B cell (primary cell): ENCODE results near the gene GNAI3. TPM values are rescaled to one million over a fixed set of nuclear protein-coding genes. Genes with fewer than 3 reads are reported as not detected.

ENCODE experiments used
- ATAC-seq: fragments of 200-7000 bp; cut with Tn5 transposase; one replicate; pipeline ENCODE4 v1.10.0; 2021; ENCODE audit warnings: low read depth, mild to moderate bottlenecking, moderate number of reproducible peaks, moderate library complexity
- CTCF ChIA-PET: fragments of 350-600 bp; sonication (Branson Sonifier 250); formaldehyde crosslinking; loops from one replicate; lab custom pipeline; 2021; ENCODE audit warnings: antibody characterized with exemption, inconsistent platforms; lab: Charles Lee
- POLR2A ChIA-PET: fragments of 350-600 bp; sonication (Branson Sonifier 250); formaldehyde crosslinking; loops from one replicate; lab custom pipeline; 2021; ENCODE audit warnings: antibody characterized with exemption; lab: Charles Lee
- DNase-seq: peaks from one replicate; pipeline ENCODE4 v3.0.0; 2013
- H2AFZ ChIP-seq: 2 replicates; pipeline ENCODE4 v1.6.1; 2012; ENCODE audit warnings: mild to moderate bottlenecking, low read depth, low read length; ENCODE audit not compliant: insufficient read depth, poor library complexity, severe bottlenecking
- H3K27ac ChIP-seq, 2 donors: 1 replicate in 1 of 2; 2 replicates in 1 of 2; pipeline ENCODE4 v1.5.1; 2012 to 2013; ENCODE audit warnings: low read length in 2 of 2, mild to moderate bottlenecking in 2 of 2, moderate library complexity in 1 of 2
- H3K27me3 ChIP-seq, 4 experiments: fragments of 200-600 bp in 1 of 4; sonication (generic) in 1 of 4; replicated peaks in 1 of 4; 1 replicate in 2 of 4; 2 replicates in 2 of 4; pipeline versions ENCODE4 v1.6.1 to v1.7.0; 2013 to 2016; ENCODE audit warnings: low read length in 3 of 4, mild to moderate bottlenecking in 2 of 4, mixed read lengths in 1 of 4, moderate library complexity in 1 of 4; ENCODE audit not compliant: insufficient read depth in 4 of 4, control insufficient read depth in 3 of 4; ENCODE audit errors: control extremely low read depth in 1 of 4
- H3K36me3 ChIP-seq, 2 experiments: replicated peaks in 1 of 2; 1 replicate in 1 of 2; 2 replicates in 1 of 2; pipeline versions ENCODE4 v1.6.1 to v1.7.1; 2013; ENCODE audit warnings: low read length in 1 of 2; ENCODE audit not compliant: insufficient read depth in 2 of 2, control insufficient read depth in 1 of 2; ENCODE audit errors: control extremely low read depth in 1 of 2, extremely low read depth in 1 of 2
- H3K4me1 ChIP-seq, 2 donors: fragments of 200-600 bp in 1 of 2; sonication (generic) in 1 of 2; 1 replicate in 1 of 2; 2 replicates in 1 of 2; pipeline versions ENCODE4 v1.5.1 to v1.6.1; 2013 to 2017; ENCODE audit warnings: low read length in 2 of 2; ENCODE audit not compliant: control insufficient read depth in 2 of 2, insufficient read depth in 2 of 2
- H3K4me2 ChIP-seq: replicated peaks from 2 replicates; pipeline ENCODE3; 2012; ENCODE audit warnings: mild to moderate bottlenecking, low read depth, low read length; ENCODE audit not compliant: poor library complexity, severe bottlenecking
- H3K4me3 ChIP-seq, 5 experiments: fragments of 200-600 bp in 1 of 5; sonication (generic) in 1 of 5; 1 replicate in 3 of 5; 2 replicates in 2 of 5; pipeline versions ENCODE4 v1.5.1 to v1.7.0; 2011 to 2016; ENCODE audit warnings: low read length in 4 of 5, mild to moderate bottlenecking in 4 of 5, low read depth in 2 of 5, control low read depth in 1 of 5, moderate library complexity in 1 of 5; ENCODE audit not compliant: insufficient read depth in 1 of 5; ENCODE audit errors: control extremely low read depth in 1 of 5, extremely low read depth in 1 of 5
- H3K79me2 ChIP-seq: fragments of 200-600 bp; sonication (generic); one replicate; pipeline ENCODE4 v1.6.0; 2016; ENCODE audit warnings: low read length; ENCODE audit not compliant: control insufficient read depth, insufficient read depth
- H3K9ac ChIP-seq: fragments of 200-600 bp; sonication (generic); 2 replicates; pipeline ENCODE4 v1.6.1; 2017; ENCODE audit warnings: mild to moderate bottlenecking, low read length, moderate library complexity
- H3K9me3 ChIP-seq, 3 donors: one replicate each; pipeline versions ENCODE4 v1.6.1 to v1.7.1; 2013; ENCODE audit warnings: low read length in 2 of 3; ENCODE audit not compliant: control insufficient read depth in 2 of 3, insufficient read depth in 1 of 3; ENCODE audit errors: control extremely low read depth in 1 of 3
- H4K20me1 ChIP-seq: 2 replicates; pipeline ENCODE4 v1.6.0; 2012; ENCODE audit warnings: mild to moderate bottlenecking, low read length; ENCODE audit not compliant: insufficient read depth, control insufficient read depth, poor library complexity, severe bottlenecking
- H3K27ac Mint-ChIP-seq: one replicate; pipeline ENCODE4 v1.8.0; 2021; ENCODE audit warnings: mixed read lengths
- H3K27me3 Mint-ChIP-seq: one replicate; pipeline ENCODE4 v1.8.0; 2021; ENCODE audit warnings: mixed read lengths
- H3K4me1 Mint-ChIP-seq: one replicate; pipeline ENCODE4 v1.8.0; 2021; ENCODE audit warnings: mixed read lengths
- H3K4me3 Mint-ChIP-seq: one replicate; pipeline ENCODE4 v1.8.0; 2021; ENCODE audit warnings: mixed read lengths
- H3K9me3 Mint-ChIP-seq: one replicate; pipeline ENCODE4 v1.8.0; 2022; ENCODE audit warnings: mixed read lengths; ENCODE audit not compliant: insufficient read depth
- EZH2 ChIP-seq: IDR thresholded peaks from 2 replicates; pipeline ENCODE4 v1.6.1; 2012; ENCODE audit warnings: borderline replicate concordance, low read depth, mild to moderate bottlenecking, moderate library complexity, low read length; ENCODE audit not compliant: insufficient read depth, poor library complexity, severe bottlenecking
- WGBS: methylation state at CpG from one replicate; pipeline ENCODE4 v1.1.5; 2013; ENCODE audit warnings: missing lambda C conversion rate; ENCODE audit not compliant: insufficient coverage; 5-methylcytosine and 5-hydroxymethylcytosine counted together
- intact Hi-C: fragments of 100-400 bp; cut with micrococcal nuclease; formaldehyde crosslinking; loops from one replicate; pipeline ENCODE4 v1.10.0; 2022
- polyA plus RNA-seq: library from polyadenylated mRNA; depleted of rRNA; stranded (reverse); fragments of >200 nt; gene quantifications from 2 replicates; pipeline ENCODE4 v1.2.3, GENCODE V29; 2012
- total RNA-seq, 2 donors: library from RNA; stranded (reverse); fragments of 120-200 nt in 1 of 2; gene quantifications; 1 replicate in 1 of 2; 2 replicates in 1 of 2; pipeline versions ENCODE4 v1.2.3 to v1.2.4, GENCODE V29; 2013 to 2022
- TF ChIP-seq, protein P1 (sequence below): fragments of 200-600 bp; IDR thresholded peaks from one replicate; pipeline ENCODE4 v1.8.0; 2022; ENCODE audit warnings: antibody characterized with exemption, mild to moderate bottlenecking

Gene GNAI3
- total and polyA plus RNA-seq, 2 donors (not counting 1 experiment from before 2014, with no cell fraction given) = 1.6 to 8.5 TPM

DNA sequence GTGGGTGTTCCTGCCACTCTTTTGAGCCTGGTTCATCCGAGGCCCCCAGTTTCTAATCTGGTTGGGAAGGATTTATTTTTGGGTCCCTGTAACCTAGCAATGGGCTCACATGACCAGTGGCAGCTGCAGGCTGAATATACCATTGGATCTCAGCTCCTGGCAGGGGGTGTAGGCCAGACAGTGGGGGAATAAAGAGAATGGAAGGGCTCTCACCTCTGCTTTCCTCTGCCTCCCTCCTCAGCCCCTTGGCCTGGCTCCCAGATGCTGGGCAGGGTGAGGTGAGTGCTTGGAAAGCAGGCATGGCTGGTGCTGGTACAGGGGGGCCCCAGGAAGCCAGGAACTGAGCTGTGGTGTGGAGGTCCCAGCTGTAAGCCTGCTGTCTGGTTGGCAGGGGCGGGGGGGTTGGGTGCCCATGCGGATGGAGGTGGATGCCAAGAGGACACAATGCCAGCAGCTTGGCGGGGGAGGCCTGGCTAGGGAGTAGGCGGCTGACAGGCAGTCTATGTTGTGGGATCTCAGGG lies 12.4 kb upstream of the GNAI3 start:
- H3K36me3 ChIP-seq = no peaks in the 10 kb centered on the region
- H3K27me3 Mint-ChIP-seq = no peaks in the 10 kb centered on the region
- TF ChIP-seq, protein P1, sequence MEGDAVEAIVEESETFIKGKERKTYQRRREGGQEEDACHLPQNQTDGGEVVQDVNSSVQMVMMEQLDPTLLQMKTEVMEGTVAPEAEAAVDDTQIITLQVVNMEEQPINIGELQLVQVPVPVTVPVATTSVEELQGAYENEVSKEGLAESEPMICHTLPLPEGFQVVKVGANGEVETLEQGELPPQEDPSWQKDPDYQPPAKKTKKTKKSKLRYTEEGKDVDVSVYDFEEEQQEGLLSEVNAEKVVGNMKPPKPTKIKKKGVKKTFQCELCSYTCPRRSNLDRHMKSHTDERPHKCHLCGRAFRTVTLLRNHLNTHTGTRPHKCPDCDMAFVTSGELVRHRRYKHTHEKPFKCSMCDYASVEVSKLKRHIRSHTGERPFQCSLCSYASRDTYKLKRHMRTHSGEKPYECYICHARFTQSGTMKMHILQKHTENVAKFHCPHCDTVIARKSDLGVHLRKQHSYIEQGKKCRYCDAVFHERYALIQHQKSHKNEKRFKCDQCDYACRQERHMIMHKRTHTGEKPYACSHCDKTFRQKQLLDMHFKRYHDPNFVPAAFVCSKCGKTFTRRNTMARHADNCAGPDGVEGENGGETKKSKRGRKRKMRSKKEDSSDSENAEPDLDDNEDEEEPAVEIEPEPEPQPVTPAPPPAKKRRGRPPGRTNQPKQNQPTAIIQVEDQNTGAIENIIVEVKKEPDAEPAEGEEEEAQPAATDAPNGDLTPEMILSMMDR = no peak
- no peak for TF ChIP-seq EZH2
- no peak overlapping the region for H3K4me3 ChIP-seq
- 73% methylated on average over 3 of the region's 5 CpGs for WGBS
- no peaks in the 10 kb centered on the region for H4K20me1 ChIP-seq
- DNase-seq = no peak
- no peak overlapping the region for H2AFZ ChIP-seq
- no peak overlapping the region for H3K4me3 Mint-ChIP-seq
- no peaks in the 10 kb centered on the region for H3K9me3 Mint-ChIP-seq
- H3K9me3 ChIP-seq = no peaks in the 10 kb centered on the region
- H3K27ac ChIP-seq = no peak overlapping the region
- intact Hi-C loops = no loop called here
- ChIA-PET POLR2A (no interaction called here), CTCF (interaction anchor here (1.6 to 21.6 kb wide), 3 partner anchors 10 to 258 kb away, joined by 4 to 926 read pairs (median 76); partner anchors contain the start of genes AMIGO1, ATXN7L2 and CYB561D1)
- H3K27me3 ChIP-seq = no peaks in the 10 kb centered on the region
- no peak for ATAC-seq
- H3K4me1 Mint-ChIP-seq = peaks cover 11% of the 10 kb centered on the region
- no peak overlapping the region for H3K4me2 ChIP-seq
- H3K9ac ChIP-seq = no peak overlapping the region
- no peak overlapping the region for H3K27ac Mint-ChIP-seq
- H3K4me1 ChIP-seq = peaks cover 4 to 11% of the 10 kb centered on the region in 2 donors
- no peaks in the 10 kb centered on the region for H3K79me2 ChIP-seq

DNA sequence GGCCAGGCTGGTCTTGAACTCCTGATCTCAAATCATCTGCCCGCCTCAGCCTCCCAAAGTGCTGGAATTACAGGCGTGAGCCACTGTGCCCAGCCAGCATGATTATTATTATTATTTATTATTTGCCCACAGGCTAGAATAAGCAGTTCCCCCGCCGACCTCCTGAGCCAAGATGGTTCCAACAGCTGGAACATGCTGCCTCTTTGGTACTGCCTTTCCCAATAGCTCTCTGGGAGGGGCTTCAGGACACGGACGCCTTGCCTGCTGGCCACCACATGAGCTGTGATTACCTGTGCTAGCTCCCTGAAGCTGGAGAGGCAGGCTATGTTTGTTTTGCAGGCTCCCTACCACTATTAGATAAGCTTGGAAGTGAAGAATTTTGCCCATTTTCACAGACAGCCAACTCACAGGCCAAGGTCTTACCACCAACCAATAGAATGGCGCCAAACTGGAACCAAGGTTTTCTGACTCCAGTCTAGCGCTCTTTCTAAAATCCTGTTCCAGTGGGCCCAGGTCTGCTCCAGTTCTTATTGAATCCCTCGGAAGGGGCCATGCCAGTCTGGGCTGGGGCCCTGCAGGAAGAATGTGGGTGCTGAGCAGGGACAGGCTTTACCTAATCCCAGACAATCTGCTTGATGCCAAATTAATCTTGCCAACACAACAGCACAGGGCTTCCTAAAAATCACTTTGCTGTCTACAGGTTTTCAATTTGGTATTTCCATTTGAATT lies 10.8 kb upstream of the GNAI3 start:
- WGBS = 98% methylated on average over 7 of the region's 9 CpGs
- ATAC-seq (no peak), DNase-seq (no peak)
- H4K20me1 ChIP-seq = no peaks in the 10 kb centered on the region
- no peaks in the 10 kb centered on the region for H3K9me3 ChIP-seq
- H3K27me3 ChIP-seq = no peaks in the 10 kb centered on the region
- H2AFZ ChIP-seq = no peak overlapping the region
- Mint-ChIP-seq H3K27ac (no peak overlapping the region), H3K4me1 (peaks cover 2% of the 10 kb centered on the region), H3K9me3 (no peaks in the 10 kb centered on the region), H3K27me3 (no peaks in the 10 kb centered on the region), H3K4me3 (no peak overlapping the region)
- no peak overlapping the region for H3K4me2 ChIP-seq
- no peak overlapping the region for H3K27ac ChIP-seq
- intact Hi-C loops = no loop called here
- H3K4me1 ChIP-seq = peaks cover 2 to 3% of the 10 kb centered on the region in 2 donors
- ChIA-PET POLR2A (no interaction called here), CTCF (interaction anchor here (1.3 to 21.6 kb wide), 5 partner anchors 9 to 447 kb away, joined by 3 to 926 read pairs (median 7); partner anchors contain the start of genes AHCYL1, AMIGO1, ATXN7L2 and CYB561D1)
- TF ChIP-seq, protein P1 = no peak
- TF ChIP-seq EZH2 = no peak
- H3K4me3 ChIP-seq = no peak overlapping the region
- H3K36me3 ChIP-seq = no peaks in the 10 kb centered on the region
- no peak overlapping the region for H3K9ac ChIP-seq
- H3K79me2 ChIP-seq = no peaks in the 10 kb centered on the region
